WI38 (cell line): ENCODE data around the gene PARD3B.

ENCODE experiments used
- H3K4me3 ChIP-seq: 2 replicates; pipeline ENCODE4 v1.5.1; 2011; ENCODE audit warnings: low read depth, mild to moderate bottlenecking, control low read depth, low read length
- TF ChIP-seq, protein P1 (sequence below): IDR thresholded peaks from 2 replicates; pipeline ENCODE4 v1.5.1; 2012; ENCODE audit warnings: low read depth, mild to moderate bottlenecking, control low read depth, low read length

PARD3B gene

GRCh38 chr2:204590063-204590462 is 44.8 kb downstream of the PARD3B start:
- TF ChIP-seq, protein P1, sequence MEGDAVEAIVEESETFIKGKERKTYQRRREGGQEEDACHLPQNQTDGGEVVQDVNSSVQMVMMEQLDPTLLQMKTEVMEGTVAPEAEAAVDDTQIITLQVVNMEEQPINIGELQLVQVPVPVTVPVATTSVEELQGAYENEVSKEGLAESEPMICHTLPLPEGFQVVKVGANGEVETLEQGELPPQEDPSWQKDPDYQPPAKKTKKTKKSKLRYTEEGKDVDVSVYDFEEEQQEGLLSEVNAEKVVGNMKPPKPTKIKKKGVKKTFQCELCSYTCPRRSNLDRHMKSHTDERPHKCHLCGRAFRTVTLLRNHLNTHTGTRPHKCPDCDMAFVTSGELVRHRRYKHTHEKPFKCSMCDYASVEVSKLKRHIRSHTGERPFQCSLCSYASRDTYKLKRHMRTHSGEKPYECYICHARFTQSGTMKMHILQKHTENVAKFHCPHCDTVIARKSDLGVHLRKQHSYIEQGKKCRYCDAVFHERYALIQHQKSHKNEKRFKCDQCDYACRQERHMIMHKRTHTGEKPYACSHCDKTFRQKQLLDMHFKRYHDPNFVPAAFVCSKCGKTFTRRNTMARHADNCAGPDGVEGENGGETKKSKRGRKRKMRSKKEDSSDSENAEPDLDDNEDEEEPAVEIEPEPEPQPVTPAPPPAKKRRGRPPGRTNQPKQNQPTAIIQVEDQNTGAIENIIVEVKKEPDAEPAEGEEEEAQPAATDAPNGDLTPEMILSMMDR: no peak
- H3K4me3 ChIP-seq: no peak overlapping the region

DNA sequence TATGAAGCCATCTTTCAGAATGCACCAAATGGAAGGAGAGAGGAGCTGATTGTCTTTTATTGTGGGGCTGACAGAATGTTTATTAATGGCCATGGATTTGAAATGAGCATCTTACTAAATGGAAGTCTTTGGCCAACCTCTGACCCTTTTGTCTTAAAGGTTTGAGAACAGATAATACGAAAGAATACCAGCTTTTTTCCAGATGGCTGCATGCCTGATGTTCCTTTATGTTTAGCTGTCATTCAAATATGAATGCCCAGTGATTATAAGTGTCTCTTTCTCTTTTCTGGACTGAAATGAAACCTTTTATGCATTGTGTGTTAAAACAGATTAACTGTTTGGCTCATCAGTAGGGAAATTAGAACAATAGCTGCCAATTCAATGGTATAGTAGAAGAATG is 46.0 kb downstream of the PARD3B start:
- H3K4me3 ChIP-seq: no peak overlapping the region
- TF ChIP-seq, protein P1: no peak

DNA sequence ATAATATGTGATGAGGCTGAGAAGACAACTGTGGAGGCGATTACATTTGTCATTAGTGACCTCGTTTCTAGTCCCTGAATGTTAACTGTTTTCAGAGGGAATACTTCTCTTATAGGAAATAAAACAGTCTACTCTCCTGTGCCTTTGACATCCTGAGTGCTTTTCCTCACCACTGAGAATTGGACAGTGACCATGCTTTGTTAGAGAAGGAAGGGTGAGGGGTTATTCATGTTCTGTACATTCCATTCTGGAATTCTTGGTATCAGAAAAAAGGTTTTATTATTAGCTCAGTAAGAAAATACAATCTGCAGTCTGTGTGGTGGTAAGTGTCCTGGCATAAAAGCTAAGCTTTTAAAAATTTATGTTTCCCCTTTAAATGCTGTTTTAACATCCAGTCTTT is 58.8 kb downstream of the PARD3B start:
- H3K4me3 ChIP-seq: no peak overlapping the region
- TF ChIP-seq, protein P1: no peak

DNA sequence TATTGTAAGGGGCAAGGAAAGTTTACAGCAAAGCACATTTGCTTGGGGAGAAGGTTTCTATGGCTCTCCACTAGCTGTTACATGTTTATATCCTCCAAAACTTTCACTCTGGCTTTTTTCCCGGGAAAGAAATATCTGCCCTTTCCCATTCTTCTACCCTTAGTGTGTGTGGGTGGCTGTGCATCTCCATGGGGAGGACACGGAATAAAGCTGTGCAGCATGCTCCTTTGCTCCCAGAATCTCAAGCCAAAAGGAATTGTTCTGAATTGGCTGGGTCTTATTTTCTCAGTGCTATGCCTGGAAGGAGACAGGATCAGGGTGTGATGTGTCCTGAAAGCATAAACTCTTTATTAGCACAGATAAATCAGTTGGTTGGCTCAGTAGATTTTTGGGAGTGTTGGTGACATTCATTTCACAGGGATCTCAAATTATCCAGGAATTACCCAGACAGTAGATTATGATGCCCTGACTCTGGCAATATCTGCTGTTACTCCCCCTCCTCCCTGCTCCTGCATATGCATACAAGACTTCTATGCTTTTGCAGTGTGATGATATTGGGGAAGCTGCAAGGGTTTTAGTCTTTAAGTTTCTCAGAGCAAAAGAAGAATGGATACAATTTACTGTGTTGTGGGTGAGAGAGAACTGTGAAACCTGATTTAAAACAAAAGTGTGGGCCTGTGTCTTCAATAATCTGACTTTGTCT is 63.1 kb downstream of the PARD3B start:
- H3K4me3 ChIP-seq: no peak overlapping the region
- TF ChIP-seq, protein P1: no peak

GRCh38 chr2:204611017-204611631 is 65.8 kb downstream of the PARD3B start:
- H3K4me3 ChIP-seq: no peak overlapping the region
- TF ChIP-seq, protein P1: no peak

DNA sequence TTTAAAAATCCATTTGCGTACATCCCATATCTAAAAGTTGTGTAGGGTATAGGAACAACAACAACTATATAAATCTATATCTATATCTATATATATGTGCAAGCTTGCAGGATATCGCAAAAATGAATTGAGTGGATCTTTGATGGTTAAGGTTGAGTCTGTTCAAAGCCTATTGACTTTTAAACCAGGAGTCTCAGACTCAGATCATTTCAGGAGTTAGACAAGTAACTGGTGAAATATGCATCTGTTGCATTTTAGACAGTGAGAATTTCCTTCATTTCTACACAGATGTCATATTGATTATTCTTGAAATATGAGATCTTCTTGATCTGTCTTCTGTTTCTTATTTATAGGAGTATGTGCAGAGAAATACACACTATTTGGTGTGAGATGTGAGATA is 66.5 kb downstream of the PARD3B start:
- H3K4me3 ChIP-seq: no peak overlapping the region
- TF ChIP-seq, protein P1: no peak

DNA sequence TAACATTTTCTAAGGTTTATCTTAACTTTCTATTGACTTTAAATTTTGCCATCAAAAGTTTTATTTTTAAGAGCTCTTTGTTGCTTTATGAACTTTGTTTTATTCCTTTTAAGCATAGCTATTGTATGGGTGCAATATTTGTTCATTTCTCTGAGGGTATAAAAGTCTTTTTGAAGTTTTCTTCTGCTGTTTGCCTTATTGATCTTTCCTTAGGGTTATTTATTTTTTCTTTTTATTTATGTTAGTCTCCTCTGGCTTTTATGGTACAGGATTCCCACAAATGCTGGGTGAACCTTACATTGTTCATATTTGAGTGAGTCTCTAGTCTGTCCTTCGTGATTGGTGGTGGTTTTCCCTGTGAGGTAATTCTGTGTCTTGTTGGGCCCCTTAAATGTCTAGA is 68.4 kb downstream of the PARD3B start:
- no peak overlapping the region for H3K4me3 ChIP-seq
- TF ChIP-seq, protein P1: no peak
